Measurements from ENCODE around the gene ARSB. TPM values are rescaled to one million over a fixed set of nuclear protein-coding genes. Genes with fewer than 3 reads are reported as not detected.

The ARSB gene
- total RNA-seq, 2 donors from 2014 or later: 28.1 TPM

DNA sequence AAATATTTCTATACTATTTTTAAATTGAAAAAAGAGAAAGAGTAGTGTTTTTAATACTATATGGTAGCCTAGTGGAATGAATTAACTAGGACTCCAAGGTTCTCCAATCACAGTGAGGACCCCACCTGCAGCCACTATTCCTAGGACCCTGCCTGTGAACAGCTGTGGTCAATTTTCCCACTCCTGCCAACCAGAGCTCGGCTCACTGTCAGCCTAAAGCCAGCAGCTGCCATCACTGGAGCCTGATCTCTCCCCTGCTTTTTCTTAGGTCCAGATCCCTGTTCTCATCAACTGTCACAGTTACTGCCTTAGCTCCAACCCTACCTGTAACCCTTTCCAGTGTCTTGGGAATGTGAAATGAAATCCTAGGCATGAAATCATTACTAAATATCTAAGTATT, 25.3 kb downstream of the ARSB start:
- 60 to 88% methylated on average over 1 of the region's 1 CpG for WGBS, 2 experiments (ENCODE audit: insufficient coverage in 1 of 2, insufficient read length in 1 of 2)
- no peak for DNase-seq
- Histone ChIP-seq H3K4me1 (ENCODE audit: control insufficient read depth, insufficient read depth, low read length) (peaks cover 4% of the 10 kb centered on the region), H3K4me3 (ENCODE audit: low read length) (no peak overlapping the region), H3K9ac (ENCODE audit: extremely low read depth, low read length, poor library complexity, severe bottlenecking) (no peak overlapping the region), H3K27me3 (ENCODE audit: control insufficient read depth, insufficient read depth, low read length, poor library complexity, severe bottlenecking) (no peaks in the 10 kb centered on the region), H3K36me3 (ENCODE audit: control insufficient read depth, insufficient read depth, low read length) (peaks cover 26% of the 10 kb centered on the region), H3K27ac (ENCODE audit: low read depth, low read length) (no peak overlapping the region), H3K9me3 (ENCODE audit: control insufficient read depth, low read length) (no peaks in the 10 kb centered on the region)
- H3K4me1 Mint-ChIP-seq: peaks cover 26% of the 10 kb centered on the region
- TF ChIP-seq CTCF (conservative IDR thresholded peaks at IDR 0.05): no peak
- no peaks in the 10 kb centered on the region for H3K9me3 Mint-ChIP-seq
- peaks cover 22% of the 10 kb centered on the region for H3K36me3 Mint-ChIP-seq (ENCODE audit: low read depth)
- H3K27me3 Mint-ChIP-seq (ENCODE audit: insufficient read depth): no peaks in the 10 kb centered on the region
- peak overlapping the region; percentile 6 for H3K27ac Mint-ChIP-seq
- H3K4me3 Mint-ChIP-seq: no peak overlapping the region

DNA sequence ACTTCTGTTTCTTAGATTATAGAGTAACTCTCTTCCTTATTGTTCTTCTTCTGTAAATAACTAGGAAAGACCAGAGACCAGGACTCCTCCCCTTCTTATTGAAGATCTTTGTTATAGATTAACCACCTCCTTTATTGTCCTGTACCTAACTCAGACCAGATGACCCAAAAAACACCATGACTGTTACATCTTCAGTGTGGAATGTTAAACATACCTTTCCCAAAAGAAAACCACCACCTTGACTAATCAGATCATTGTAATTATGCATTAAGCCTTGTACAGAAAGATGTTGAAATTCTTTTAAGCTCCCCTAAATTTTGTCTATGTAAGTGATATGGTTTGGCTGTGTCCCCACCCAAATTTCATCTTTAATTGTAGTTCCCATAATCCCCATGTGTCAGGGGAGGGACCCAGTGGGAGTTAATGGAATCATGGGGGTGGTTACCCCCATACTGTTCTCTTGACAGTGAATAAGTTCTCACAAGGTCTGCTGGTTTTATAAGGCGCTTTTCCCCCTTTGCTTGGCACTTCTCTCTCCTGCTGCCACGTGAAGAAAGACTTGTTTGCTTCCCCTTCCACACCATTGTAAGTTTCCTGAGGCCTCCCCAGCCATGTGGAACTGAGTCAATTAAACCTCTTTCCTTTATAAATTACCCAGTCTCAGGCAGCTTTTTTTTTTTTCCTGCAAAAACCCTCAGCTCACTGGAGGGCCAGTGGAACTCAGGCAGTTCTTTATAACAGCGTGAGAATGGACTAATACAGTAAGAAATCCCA, 26.3 kb downstream of the ARSB start:
- WGBS, 2 experiments (ENCODE audit: insufficient coverage in 1 of 2, insufficient read length in 1 of 2): 70 to 79% methylated on average over 2 to 3 of the region's 3 CpGs
- peaks cover 26% of the 10 kb centered on the region for H3K36me3 Mint-ChIP-seq (ENCODE audit: low read depth)
- no peaks in the 10 kb centered on the region for H3K4me1 ChIP-seq (ENCODE audit: control insufficient read depth, insufficient read depth, low read length)
- H3K27ac Mint-ChIP-seq: peak overlapping the region; percentile 33
- H3K4me3 ChIP-seq (ENCODE audit: low read length): no peak overlapping the region
- DNase-seq: no peak
- no peak overlapping the region for H3K9ac ChIP-seq (ENCODE audit: extremely low read depth, low read length, poor library complexity, severe bottlenecking)
- H3K4me1 Mint-ChIP-seq: peaks cover 20% of the 10 kb centered on the region
- peaks cover 22% of the 10 kb centered on the region for H3K36me3 ChIP-seq (ENCODE audit: control insufficient read depth, insufficient read depth, low read length)
- H3K27me3 ChIP-seq (ENCODE audit: control insufficient read depth, insufficient read depth, low read length, poor library complexity, severe bottlenecking): no peaks in the 10 kb centered on the region
- H3K4me3 Mint-ChIP-seq: no peak overlapping the region
- TF ChIP-seq CTCF (conservative IDR thresholded peaks at IDR 0.05): no peak
- no peaks in the 10 kb centered on the region for H3K27me3 Mint-ChIP-seq (ENCODE audit: insufficient read depth)
- H3K27ac ChIP-seq (ENCODE audit: low read depth, low read length): no peak overlapping the region
- H3K9me3 Mint-ChIP-seq: no peaks in the 10 kb centered on the region
- no peaks in the 10 kb centered on the region for H3K9me3 ChIP-seq (ENCODE audit: control insufficient read depth, low read length)

- H3K27ac ChIP-seq (ENCODE audit: low read depth, low read length): no peak overlapping the region
- no peaks in the 10 kb centered on the region for H3K4me1 ChIP-seq (ENCODE audit: control insufficient read depth, insufficient read depth, low read length)
- H3K27ac Mint-ChIP-seq: no peak overlapping the region
- H3K9me3 Mint-ChIP-seq: no peaks in the 10 kb centered on the region
- no peak overlapping the region for H3K4me3 Mint-ChIP-seq
- no peak overlapping the region for H3K4me3 ChIP-seq (ENCODE audit: low read length)
- no peaks in the 10 kb centered on the region for H3K9me3 ChIP-seq (ENCODE audit: control insufficient read depth, low read length)
- peaks cover 18% of the 10 kb centered on the region for H3K36me3 Mint-ChIP-seq (ENCODE audit: low read depth)
- H3K9ac ChIP-seq (ENCODE audit: extremely low read depth, low read length, poor library complexity, severe bottlenecking): no peak overlapping the region
- DNase-seq: no peak
- 75% methylated on average over 1 of the region's 1 CpG; no CpG with 5 or more reads in 1 of the 2 experiments for WGBS, 2 experiments (ENCODE audit: insufficient coverage in 1 of 2, insufficient read length in 1 of 2)
- TF ChIP-seq CTCF (conservative IDR thresholded peaks at IDR 0.05): no peak
- H3K27me3 ChIP-seq (ENCODE audit: control insufficient read depth, insufficient read depth, low read length, poor library complexity, severe bottlenecking): no peaks in the 10 kb centered on the region
- no peaks in the 10 kb centered on the region for H3K27me3 Mint-ChIP-seq (ENCODE audit: insufficient read depth)
- H3K36me3 ChIP-seq (ENCODE audit: control insufficient read depth, insufficient read depth, low read length): peaks cover 8% of the 10 kb centered on the region
- H3K4me1 Mint-ChIP-seq: peaks cover 20% of the 10 kb centered on the region
Observed at GRCh38 chr5:78956901-78957300, 28.2 kb downstream of the ARSB start.

All from endodermal cell (in vitro differentiated cells).